HepG2 (cell line): Measurements from ENCODE around the gene MRPS31. TPM values are rescaled to one million over a fixed set of nuclear protein-coding genes. Genes with fewer than 3 reads are reported as not detected.
A peak's percentile ranks its signal among the peaks of the same experiment; 100 is the strongest.

Experiments used
- ARID2 ChIP-seq: sonication (generic); formaldehyde crosslinking; IDR thresholded peaks from 2 replicates; pipeline ENCODE4 v1.8.1; 2022; ENCODE audit warnings: mild to moderate bottlenecking, missing genetic modification reagents, borderline replicate concordance
- ATF5 ChIP-seq: sonication (generic); formaldehyde crosslinking; IDR thresholded peaks from 2 replicates; pipeline ENCODE4 v1.4.0; 2020; ENCODE audit warnings: mild to moderate bottlenecking, low read depth, missing genetic modification reagents
- FIP1L1 ChIP-seq: fragments of 200-400 bp; formaldehyde crosslinking; IDR thresholded peaks from 2 replicates; pipeline ENCODE4 v1.6.1; 2018; ENCODE audit warnings: low read depth, mild to moderate bottlenecking, low read length, moderate library complexity, borderline replicate concordance; ENCODE audit not compliant: insufficient read depth
- GABPA ChIP-seq, 2 experiments: IDR thresholded peaks; 2 replicates each; pipeline ENCODE4 v1.6.1; 2011 to 2016; ENCODE audit warnings: low read depth in 2 of 2, low read length in 1 of 2, missing biosample characterization in 1 of 2, missing genetic modification characterization in 1 of 2
- HES4 ChIP-seq: sonication (generic); formaldehyde crosslinking; IDR thresholded peaks from 2 replicates; pipeline ENCODE4 v1.9.0; 2021; ENCODE audit warnings: mild to moderate bottlenecking, missing genetic modification reagents, borderline replicate concordance
- HOXD1 ChIP-seq: sonication (generic); formaldehyde crosslinking; IDR thresholded peaks from 2 replicates; pipeline ENCODE4 v1.5.0; 2020; ENCODE audit warnings: missing genetic modification reagents
- MTERF4 ChIP-seq: sonication (generic); formaldehyde crosslinking; IDR thresholded peaks from 2 replicates; pipeline ENCODE4 v1.8.0; 2023; ENCODE audit warnings: mild to moderate bottlenecking, missing genetic modification reagents
- MYNN ChIP-seq: sonication (generic); formaldehyde crosslinking; IDR thresholded peaks from 2 replicates; pipeline ENCODE4 v1.4.0; 2020; ENCODE audit warnings: mild to moderate bottlenecking, low read depth, missing genetic modification reagents
- NAIF1 ChIP-seq: sonication (generic); formaldehyde crosslinking; IDR thresholded peaks from 2 replicates; pipeline ENCODE4 v1.5.0; 2020; ENCODE audit warnings: mild to moderate bottlenecking, missing genetic modification reagents, borderline replicate concordance
- SNAPC2 ChIP-seq: sonication (generic); formaldehyde crosslinking; IDR thresholded peaks from 2 replicates; pipeline ENCODE4 v1.8.1; 2022; ENCODE audit warnings: mild to moderate bottlenecking, missing genetic modification reagents
- TBX2 ChIP-seq: sonication (generic); formaldehyde crosslinking; IDR thresholded peaks from 2 replicates; pipeline ENCODE4 v1.5.0; 2020; ENCODE audit warnings: missing genetic modification reagents, mild to moderate bottlenecking, borderline replicate concordance
- TEAD2 ChIP-seq: sonication (generic); formaldehyde crosslinking; IDR thresholded peaks from 2 replicates; pipeline ENCODE4 v1.9.0; 2021; ENCODE audit warnings: missing genetic modification reagents
- ZIK1 ChIP-seq: sonication (generic); formaldehyde crosslinking; IDR thresholded peaks from 2 replicates; pipeline ENCODE4 v1.5.0; 2020; ENCODE audit warnings: mild to moderate bottlenecking, low read depth, missing genetic modification reagents, borderline replicate concordance
- ZNF282 ChIP-seq: fragments of 450-650 bp; IDR thresholded peaks from 2 replicates; pipeline ENCODE4 v1.6.1; 2018; ENCODE audit not compliant: partially characterized antibody
- ZNF326 ChIP-seq: sonication (generic); formaldehyde crosslinking; IDR thresholded peaks from 2 replicates; pipeline ENCODE4 v1.4.0; 2020; ENCODE audit warnings: missing genetic modification reagents, borderline replicate concordance
- ZNF337 ChIP-seq: sonication (generic); formaldehyde crosslinking; IDR thresholded peaks from 2 replicates; pipeline ENCODE4 v1.5.1; 2020; ENCODE audit warnings: missing genetic modification reagents, low read depth, mild to moderate bottlenecking, borderline replicate concordance
- ZNF563 ChIP-seq: sonication (generic); formaldehyde crosslinking; IDR thresholded peaks from 2 replicates; pipeline ENCODE4 v1.8.0; 2022; ENCODE audit warnings: mild to moderate bottlenecking, moderate library complexity, missing genetic modification reagents
- ZNF709 ChIP-seq: sonication (generic); formaldehyde crosslinking; IDR thresholded peaks from 2 replicates; pipeline ENCODE4 v1.5.0; 2020; ENCODE audit warnings: mild to moderate bottlenecking, missing genetic modification reagents
- ZNF777 ChIP-seq: sonication (generic); formaldehyde crosslinking; IDR thresholded peaks from 2 replicates; pipeline ENCODE4 v1.4.0; 2020; ENCODE audit warnings: missing genetic modification reagents
- ZNF780A ChIP-seq: sonication (generic); formaldehyde crosslinking; IDR thresholded peaks from 2 replicates; pipeline ENCODE4 v1.8.0; 2022; ENCODE audit warnings: mild to moderate bottlenecking, missing genetic modification reagents, moderate library complexity
- ZSCAN31 ChIP-seq: sonication (generic); formaldehyde crosslinking; IDR thresholded peaks from 2 replicates; pipeline ENCODE4 v1.5.0; 2020; ENCODE audit warnings: low read depth, mild to moderate bottlenecking, missing genetic modification reagents
- polyA plus RNA-seq, 8 experiments: library from polyadenylated mRNA; depleted of rRNA in 3 of 8; stranded (reverse) in 7 of 8; unstranded in 1 of 8; fragments of >200 nt; fragmentation: Illumina TruSeq in 4 of 8; extraction: Trizol in 4 of 8; gene quantifications; 2 replicates each; pipeline versions ENCODE4 v1.2.1 to v1.2.3, GENCODE V29; 2011 to 2016; ENCODE audit warnings: low read depth in 4 of 8, missing spikeins in 1 of 8, mixed read lengths in 1 of 8; ENCODE audit not compliant: insufficient read depth in 1 of 8
- total RNA-seq, 5 experiments: library from RNA; depleted of rRNA; stranded (reverse); fragments of >200 nt; fragmentation: Illumina TruSeq; extraction: Trizol; gene quantifications; 2 replicates each; pipeline ENCODE4 v1.2.3, GENCODE V29; 2016; ENCODE audit warnings: low read depth in 1 of 5
- TF ChIP-seq, protein P1 (sequence below): sonication (generic); formaldehyde crosslinking; IDR thresholded peaks from 2 replicates; pipeline ENCODE4 v1.4.0; 2020; ENCODE audit warnings: missing genetic modification reagents, borderline replicate concordance
- TF ChIP-seq, protein P2 (sequence below): sonication (generic); formaldehyde crosslinking; IDR thresholded peaks from 2 replicates; pipeline ENCODE4 v1.4.0; 2020; ENCODE audit warnings: missing genetic modification reagents

Gene MRPS31
- total and polyA plus RNA-seq, 2 of the 13 experiments (the other 11 are each of a cell fraction or from before 2014, with no cell fraction given): 23.7 to 34.1 TPM

GRCh38 chr13:40789275-40790153 lies 18.5 kb upstream of the MRPS31 start, which contains the start of gene SLC25A15 (continued):
- TF ChIP-seq, protein P1, sequence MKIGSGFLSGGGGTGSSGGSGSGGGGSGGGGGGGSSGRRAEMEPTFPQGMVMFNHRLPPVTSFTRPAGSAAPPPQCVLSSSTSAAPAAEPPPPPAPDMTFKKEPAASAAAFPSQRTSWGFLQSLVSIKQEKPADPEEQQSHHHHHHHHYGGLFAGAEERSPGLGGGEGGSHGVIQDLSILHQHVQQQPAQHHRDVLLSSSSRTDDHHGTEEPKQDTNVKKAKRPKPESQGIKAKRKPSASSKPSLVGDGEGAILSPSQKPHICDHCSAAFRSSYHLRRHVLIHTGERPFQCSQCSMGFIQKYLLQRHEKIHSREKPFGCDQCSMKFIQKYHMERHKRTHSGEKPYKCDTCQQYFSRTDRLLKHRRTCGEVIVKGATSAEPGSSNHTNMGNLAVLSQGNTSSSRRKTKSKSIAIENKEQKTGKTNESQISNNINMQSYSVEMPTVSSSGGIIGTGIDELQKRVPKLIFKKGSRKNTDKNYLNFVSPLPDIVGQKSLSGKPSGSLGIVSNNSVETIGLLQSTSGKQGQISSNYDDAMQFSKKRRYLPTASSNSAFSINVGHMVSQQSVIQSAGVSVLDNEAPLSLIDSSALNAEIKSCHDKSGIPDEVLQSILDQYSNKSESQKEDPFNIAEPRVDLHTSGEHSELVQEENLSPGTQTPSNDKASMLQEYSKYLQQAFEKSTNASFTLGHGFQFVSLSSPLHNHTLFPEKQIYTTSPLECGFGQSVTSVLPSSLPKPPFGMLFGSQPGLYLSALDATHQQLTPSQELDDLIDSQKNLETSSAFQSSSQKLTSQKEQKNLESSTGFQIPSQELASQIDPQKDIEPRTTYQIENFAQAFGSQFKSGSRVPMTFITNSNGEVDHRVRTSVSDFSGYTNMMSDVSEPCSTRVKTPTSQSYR: peak; percentile 19; the same call in 1 of the 2 replicates
- no peak for TF ChIP-seq ZNF326 (CRISPR knock-in tag)
- no peak for TF ChIP-seq HOXD1 (CRISPR knock-in tag)
- TF ChIP-seq NAIF1 (CRISPR knock-in tag): no peak
- 0 out of 2 replicates have a peak, but pooled peaks have one; percentile 44 for TF ChIP-seq ZNF777
- TF ChIP-seq ATF5: 0 out of 2 replicates have a peak, but pooled peaks have one; percentile 20
- TF ChIP-seq ZIK1: 0 out of 2 replicates have a peak, but pooled peaks have one; percentile 34
- TF ChIP-seq HES4: peak; percentile 56; the same call in 1 of the 2 replicates
- TF ChIP-seq ZNF563: peak; percentile 78
- no peak for TF ChIP-seq SNAPC2 (CRISPR knock-in tag)
- 0 out of 2 replicates have a peak, but pooled peaks have one; percentile 12 for TF ChIP-seq TEAD2
- TF ChIP-seq MTERF4 (CRISPR knock-in tag): peak; percentile 19; the same call in 1 of the 2 replicates
- 0 out of 2 replicates have a peak, but pooled peaks have one; percentile 24 for TF ChIP-seq ZNF709 (CRISPR knock-in tag)
- TF ChIP-seq FIP1L1: no peak
- TF ChIP-seq ZNF282: no peak
- TF ChIP-seq MYNN (CRISPR knock-in tag): no peak
- no peak for TF ChIP-seq ZNF337 (CRISPR knock-in tag)
- TF ChIP-seq TBX2 (CRISPR knock-in tag): no peak; the same call in 1 of the 2 replicates
- TF ChIP-seq GABPA (IDR thresholded peaks at IDR 0.05; ENCODE audit: low read depth, low read length): peak; percentile 90
- peak; percentile 57 for TF ChIP-seq GABPA (CRISPR knock-in tag; IDR thresholded peaks at IDR 0.05; ENCODE audit: low read depth)
- TF ChIP-seq ZNF780A (CRISPR knock-in tag): no peak
- TF ChIP-seq ZSCAN31 (CRISPR knock-in tag): peak; percentile 25; the same call in 1 of the 2 replicates
- TF ChIP-seq, protein P2, sequence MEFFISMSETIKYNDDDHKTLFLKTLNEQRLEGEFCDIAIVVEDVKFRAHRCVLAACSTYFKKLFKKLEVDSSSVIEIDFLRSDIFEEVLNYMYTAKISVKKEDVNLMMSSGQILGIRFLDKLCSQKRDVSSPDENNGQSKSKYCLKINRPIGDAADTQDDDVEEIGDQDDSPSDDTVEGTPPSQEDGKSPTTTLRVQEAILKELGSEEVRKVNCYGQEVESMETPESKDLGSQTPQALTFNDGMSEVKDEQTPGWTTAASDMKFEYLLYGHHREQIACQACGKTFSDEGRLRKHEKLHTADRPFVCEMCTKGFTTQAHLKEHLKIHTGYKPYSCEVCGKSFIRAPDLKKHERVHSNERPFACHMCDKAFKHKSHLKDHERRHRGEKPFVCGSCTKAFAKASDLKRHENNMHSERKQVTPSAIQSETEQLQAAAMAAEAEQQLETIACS: no peak
- TF ChIP-seq ARID2 (CRISPR knock-in tag): no peak
